HCT116 (cell line): ENCODE measurements around the gene CHTOP.

ENCODE experiments used
- EZH2 ChIP-seq: fragments of 200-600 bp; sonication (generic); IDR thresholded peaks from 2 replicates; pipeline ENCODE4 v1.6.1; 2017; ENCODE audit warnings: antibody characterized with exemption, mixed run types
- JUND ChIP-seq: IDR thresholded peaks from 2 replicates; pipeline ENCODE4 v1.6.1; 2012
- POLR2A ChIP-seq: IDR thresholded peaks from 2 replicates; pipeline ENCODE4 v1.7.0; 2011; ENCODE audit warnings: borderline replicate concordance; ENCODE audit not compliant: insufficient read depth, insufficient read length; ENCODE audit errors: extremely low read depth
- POLR2AphosphoS5 ChIP-seq: IDR thresholded peaks from 2 replicates; pipeline ENCODE4 v1.6.1; 2011; ENCODE audit warnings: mild to moderate bottlenecking, low read depth, low read length, moderate library complexity
- REST ChIP-seq: IDR thresholded peaks from 2 replicates; pipeline ENCODE4 v1.6.1; 2012; ENCODE audit warnings: low read depth
- SIN3A ChIP-seq: IDR thresholded peaks from 2 replicates; pipeline ENCODE4 v1.6.1; 2012; ENCODE audit warnings: low read depth
- SP1 ChIP-seq: IDR thresholded peaks from 2 replicates; pipeline ENCODE4 v1.6.1; 2012; ENCODE audit warnings: low read depth
- SRF ChIP-seq: IDR thresholded peaks from 2 replicates; pipeline ENCODE4 v1.6.1; 2012; ENCODE audit warnings: low read depth
- TCF7L2 ChIP-seq: IDR thresholded peaks from 2 replicates; pipeline ENCODE4 v1.7.0; 2011; ENCODE audit warnings: borderline replicate concordance, inconsistent platforms; ENCODE audit not compliant: insufficient read depth, insufficient read length; ENCODE audit errors: extremely low read depth
- ZBTB33 ChIP-seq: IDR thresholded peaks from 2 replicates; pipeline ENCODE4 v1.6.1; 2011; ENCODE audit warnings: mild to moderate bottlenecking, low read length, moderate library complexity; ENCODE audit not compliant: insufficient replicate concordance; ENCODE audit errors: extremely low read depth
- TF ChIP-seq, protein P1 (sequence below), 3 experiments: fragments of 200-600 bp in 1 of 3; sonication (generic) in 1 of 3; IDR thresholded peaks in 2 of 3; conservative IDR thresholded peaks in 1 of 3; 2 replicates each; pipeline ENCODE4 v1.5.1; 2012 to 2017; ENCODE audit warnings: low read depth in 2 of 3, low read length in 2 of 3, antibody characterized with exemption in 1 of 3, borderline replicate concordance in 1 of 3, control low read depth in 1 of 3, mild to moderate bottlenecking in 1 of 3, mixed read lengths in 1 of 3, mixed run types in 1 of 3, moderate library complexity in 1 of 3; ENCODE audit not compliant: insufficient read depth in 1 of 3

- TF ChIP-seq TCF7L2 = no peak
- TF ChIP-seq SP1 = no peak
- TF ChIP-seq, protein P1, sequence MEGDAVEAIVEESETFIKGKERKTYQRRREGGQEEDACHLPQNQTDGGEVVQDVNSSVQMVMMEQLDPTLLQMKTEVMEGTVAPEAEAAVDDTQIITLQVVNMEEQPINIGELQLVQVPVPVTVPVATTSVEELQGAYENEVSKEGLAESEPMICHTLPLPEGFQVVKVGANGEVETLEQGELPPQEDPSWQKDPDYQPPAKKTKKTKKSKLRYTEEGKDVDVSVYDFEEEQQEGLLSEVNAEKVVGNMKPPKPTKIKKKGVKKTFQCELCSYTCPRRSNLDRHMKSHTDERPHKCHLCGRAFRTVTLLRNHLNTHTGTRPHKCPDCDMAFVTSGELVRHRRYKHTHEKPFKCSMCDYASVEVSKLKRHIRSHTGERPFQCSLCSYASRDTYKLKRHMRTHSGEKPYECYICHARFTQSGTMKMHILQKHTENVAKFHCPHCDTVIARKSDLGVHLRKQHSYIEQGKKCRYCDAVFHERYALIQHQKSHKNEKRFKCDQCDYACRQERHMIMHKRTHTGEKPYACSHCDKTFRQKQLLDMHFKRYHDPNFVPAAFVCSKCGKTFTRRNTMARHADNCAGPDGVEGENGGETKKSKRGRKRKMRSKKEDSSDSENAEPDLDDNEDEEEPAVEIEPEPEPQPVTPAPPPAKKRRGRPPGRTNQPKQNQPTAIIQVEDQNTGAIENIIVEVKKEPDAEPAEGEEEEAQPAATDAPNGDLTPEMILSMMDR (IDR thresholded peaks at IDR 0.05 in 2 of 3, conservative IDR thresholded peaks at IDR 0.05 in 1 of 3; ENCODE audit: borderline replicate concordance in 1 of 3, insufficient read depth in 1 of 3, low read depth in 2 of 3, low read length in 2 of 3) = no peak
- no peak for TF ChIP-seq REST
- TF ChIP-seq EZH2 = no peak
- no peak for TF ChIP-seq JUND
- TF ChIP-seq POLR2AphosphoS5 = no peak
- no peak for TF ChIP-seq ZBTB33
- TF ChIP-seq SRF = no peak
- TF ChIP-seq SIN3A = 0 out of 2 replicates have a peak, but pooled peaks have one; percentile 22
- no peak for TF ChIP-seq POLR2A
Measured at GRCh38 chr1:153669606-153670005, 35.7 kb downstream of the CHTOP start.
